SW480 (cell line): Measurements from ENCODE around the gene NEUROD2.

ENCODE experiments used
- DNase-seq: peaks from one replicate; pipeline ENCODE4 v3.0.0-alpha.2; 2016; ENCODE audit warnings: low spot score

NEUROD2 gene

DNA sequence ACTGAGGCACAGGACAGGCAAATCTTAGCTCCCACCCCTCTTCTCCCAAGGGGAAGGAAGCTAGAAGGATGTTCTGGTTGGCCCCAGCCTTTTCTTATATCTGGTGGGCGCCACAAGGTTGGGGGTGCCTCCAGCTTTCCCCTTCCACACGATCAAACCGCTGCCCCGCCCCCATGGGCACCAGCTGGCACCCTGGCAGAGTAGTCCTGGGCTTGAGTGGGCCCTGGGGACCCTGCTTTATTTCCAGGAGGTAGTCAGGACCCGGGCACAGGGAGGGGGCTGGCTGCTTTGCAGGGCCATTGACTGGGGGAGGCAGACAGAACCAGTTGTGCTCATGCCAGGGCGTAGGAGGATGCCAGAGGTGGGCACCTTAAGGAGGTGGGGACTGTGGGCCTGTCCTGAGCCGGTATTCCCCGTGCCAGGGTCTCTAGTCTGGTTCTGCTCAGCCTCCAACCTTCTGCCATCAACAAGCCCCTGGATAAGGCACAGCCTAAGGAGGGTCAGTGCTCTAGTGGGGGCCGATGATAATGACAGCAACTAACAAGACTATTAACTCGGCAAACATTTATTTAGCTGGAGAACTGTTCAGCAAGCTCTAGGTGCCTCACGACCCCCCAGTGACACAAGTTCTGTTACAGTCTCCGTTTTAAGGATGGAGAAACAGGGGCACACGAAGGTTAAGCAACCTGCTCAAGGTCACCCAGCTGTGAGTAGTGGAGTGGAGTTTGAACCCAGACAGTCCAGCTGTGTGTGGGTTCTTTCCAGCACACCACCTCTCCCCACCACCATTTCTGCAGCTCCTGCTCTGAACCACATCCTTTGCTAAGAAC is 11.5 kb upstream of the NEUROD2 start:
- DNase-seq = no peak

- peak; percentile 50 for DNase-seq
Observed at GRCh38 chr17:39618246-39618913, 10.7 kb upstream of the NEUROD2 start.

GRCh38 chr17:39617446-39618245 is 9.9 kb upstream of the NEUROD2 start:
- peak; percentile 77 for DNase-seq

DNA sequence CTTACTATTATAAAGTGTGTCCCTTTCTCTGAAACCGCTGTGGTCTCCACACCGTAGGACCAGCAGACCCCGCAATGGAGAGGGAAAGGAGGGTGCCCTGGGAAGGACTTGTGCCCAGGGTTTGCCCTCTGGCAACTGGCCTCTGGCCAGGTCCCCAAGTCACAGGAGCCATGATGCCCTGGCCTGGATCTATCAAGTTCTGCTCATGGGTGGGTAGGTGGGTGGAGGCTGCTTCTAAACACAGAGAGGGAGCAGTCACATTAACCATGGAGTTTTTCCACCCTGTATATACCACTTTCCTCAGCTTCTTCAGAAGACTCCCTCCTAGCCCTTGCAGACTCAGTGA is 9.4 kb upstream of the NEUROD2 start:
- no peak for DNase-seq

- DNase-seq = no peak
Observed at GRCh38 chr17:39615434-39615833, 7.7 kb upstream of the NEUROD2 start.

DNA sequence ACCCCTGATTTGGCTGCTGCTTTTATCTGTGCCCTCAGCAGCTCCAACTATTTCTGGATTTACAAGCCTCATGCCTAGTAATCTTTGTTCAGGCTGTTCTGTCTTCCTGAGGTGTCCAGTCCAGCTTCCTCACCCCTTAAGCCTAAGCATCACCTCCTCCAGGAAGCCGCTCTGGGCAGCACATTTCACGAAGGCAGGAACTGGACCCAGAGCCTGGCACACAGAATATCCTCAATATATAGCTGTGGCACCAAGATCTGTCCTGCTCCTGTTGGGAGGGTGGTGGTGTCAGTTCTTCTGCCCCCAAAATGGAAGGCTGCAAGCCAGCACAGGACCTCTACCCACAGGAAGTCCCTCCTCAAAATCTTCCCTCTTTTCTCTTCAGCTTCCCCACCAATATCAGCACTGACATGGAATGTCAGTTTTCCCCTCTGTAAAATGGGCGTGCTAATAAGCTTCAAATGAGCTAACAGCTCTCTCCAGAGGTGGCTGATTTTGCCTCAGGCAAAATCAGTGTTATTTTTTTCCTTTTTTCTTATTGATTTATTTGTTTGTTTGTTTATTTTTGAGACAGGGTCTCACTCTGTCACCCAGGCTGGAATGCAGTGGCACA is 6.9 kb upstream of the NEUROD2 start:
- no peak for DNase-seq

DNA sequence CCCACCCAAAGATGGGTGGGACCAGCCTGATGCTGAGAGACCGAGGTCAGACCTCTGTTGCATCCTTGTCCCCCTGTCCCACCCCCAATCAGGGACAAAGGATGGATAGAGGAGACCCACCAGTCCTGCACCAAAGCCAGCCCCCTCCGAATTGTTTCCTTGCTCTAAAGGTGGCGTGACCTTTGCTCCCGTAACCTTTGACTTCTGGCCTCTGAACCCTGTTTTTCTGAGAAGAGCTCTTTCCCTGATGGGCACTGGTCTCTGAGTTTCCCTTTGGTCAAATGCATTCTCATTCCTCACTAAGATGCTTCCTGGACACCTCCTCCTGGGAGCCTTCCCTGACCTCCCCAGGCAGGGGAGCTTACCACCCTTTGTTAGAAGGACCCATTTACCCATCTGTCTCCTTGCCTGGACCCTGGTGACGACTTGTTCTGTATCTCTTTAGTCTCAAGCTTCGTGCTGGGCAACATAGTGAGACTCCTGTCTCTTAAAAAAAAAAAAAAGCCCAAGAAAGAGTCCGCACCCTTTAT is 5.3 kb upstream of the NEUROD2 start:
- no peak for DNase-seq

GRCh38 chr17:39612291-39612894 is 4.7 kb upstream of the NEUROD2 start:
- no peak for DNase-seq

- DNase-seq = no peak
Observed at GRCh38 chr17:39611401-39612112, 3.8 kb upstream of the NEUROD2 start.

- DNase-seq = no peak
Observed at GRCh38 chr17:39609416-39610025, 1.8 kb upstream of the NEUROD2 start.

- peak; percentile 40 for DNase-seq
Observed at GRCh38 chr17:39608142-39608981, 642 bp upstream of the NEUROD2 start.

- no peak for DNase-seq
Observed at GRCh38 chr17:39607057-39607850, 466 bp downstream of the NEUROD2 start.

GRCh38 chr17:39606434-39607056 is 1.2 kb downstream of the NEUROD2 start:
- no peak for DNase-seq

DNA sequence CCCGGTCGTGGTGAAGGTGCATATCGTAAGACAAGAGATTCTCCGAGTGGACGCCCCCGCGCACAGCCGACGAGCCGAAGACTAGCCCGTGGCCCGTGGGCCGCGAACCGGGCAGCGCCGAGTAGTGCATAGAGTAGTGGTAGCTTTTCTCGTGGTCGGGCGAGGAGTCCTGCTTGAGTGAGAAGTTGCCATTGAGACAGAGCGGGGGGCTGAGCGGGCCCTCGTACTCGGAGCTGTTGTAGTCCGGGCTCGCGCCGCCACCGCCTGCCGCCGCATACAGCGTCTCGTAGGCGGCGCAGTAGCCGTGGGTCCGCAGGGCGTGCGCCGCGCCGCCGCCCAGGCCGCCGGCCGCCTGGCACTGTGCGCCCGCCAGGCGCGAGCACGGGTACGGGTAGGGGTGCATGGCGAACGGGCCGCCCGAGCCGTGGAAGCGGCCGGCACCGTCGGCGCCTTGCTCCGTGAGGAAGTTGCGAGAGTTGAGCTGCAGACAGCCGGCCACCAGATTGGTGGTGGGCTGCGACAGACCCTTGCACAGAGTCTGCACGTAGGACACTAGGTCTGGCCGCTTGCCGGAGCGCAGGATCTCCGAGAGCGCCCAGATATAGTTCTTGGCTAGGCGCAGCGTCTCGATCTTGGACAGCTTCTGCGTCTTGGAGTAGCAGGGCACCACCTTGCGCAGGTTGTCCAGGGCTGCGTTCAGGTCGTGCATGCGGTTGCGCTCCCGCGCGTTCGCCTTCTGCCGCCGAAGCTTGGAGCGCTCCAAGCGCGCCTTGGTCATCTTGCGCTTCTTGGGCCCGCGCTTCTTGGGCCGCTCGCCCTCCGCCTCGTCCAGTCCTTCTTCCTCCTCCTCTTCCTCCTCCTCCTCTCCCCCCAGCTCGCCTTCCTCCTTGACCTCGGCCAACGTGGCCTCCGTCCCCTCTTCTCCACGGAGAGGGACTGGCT is 2.0 kb downstream of the NEUROD2 start:
- DNase-seq = no peak

GRCh38 chr17:39604911-39605491 is 2.7 kb downstream of the NEUROD2 start:
- DNase-seq = no peak

DNA sequence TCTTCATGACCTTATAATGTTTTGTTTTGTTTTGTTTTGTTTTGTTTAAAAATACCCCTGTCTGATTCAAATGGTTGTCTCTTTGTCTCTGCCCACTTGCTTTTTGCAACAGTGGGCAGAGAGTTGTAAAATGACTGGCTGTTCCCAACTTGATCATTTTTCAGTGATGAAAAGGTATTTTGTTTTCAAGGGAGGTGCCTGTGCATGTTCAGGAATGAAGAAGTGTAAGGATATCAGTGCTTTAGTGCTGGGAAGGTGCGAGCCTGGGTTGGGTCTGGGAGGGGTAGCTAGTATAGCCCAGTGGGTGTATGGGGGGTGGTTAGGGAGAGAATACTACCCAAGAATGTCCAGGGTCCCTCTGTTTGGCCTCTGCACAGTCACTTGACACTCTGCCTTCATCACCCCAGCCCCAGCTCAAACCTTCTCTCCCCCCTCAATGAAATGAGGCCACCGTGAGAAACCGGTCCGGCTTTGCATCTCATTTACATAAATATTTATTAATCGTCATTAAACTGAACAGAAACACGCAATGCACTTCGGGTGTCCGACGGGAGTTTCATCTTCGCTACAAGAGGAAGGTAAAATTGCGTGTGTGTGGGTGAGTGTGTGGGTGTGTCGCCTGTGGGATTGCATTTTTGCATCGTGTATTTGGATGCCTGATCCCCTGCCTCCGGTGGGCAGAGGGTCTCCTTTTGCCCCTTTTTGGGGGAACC is 4.3 kb downstream of the NEUROD2 start:
- DNase-seq = no peak
